ENCODE results near the gene HOXD11. TPM values are rescaled to one million over a fixed set of nuclear protein-coding genes. Genes with fewer than 3 reads are reported as not detected.

The HOXD11 gene
- polyA plus RNA-seq, 1 donor from 2014 or later, result not detected

- H3K27ac ChIP-seq (ENCODE audit: low read length), result no peak overlapping the region
- H2AFZ ChIP-seq (ENCODE audit: low read depth, low read length), result no peak overlapping the region
- H3K79me2 ChIP-seq (replicated peaks; ENCODE audit: insufficient read depth, low read length), result no peaks in the 10 kb centered on the region
- H3K9ac ChIP-seq (ENCODE audit: low read length), result no peak overlapping the region
- H3K4me3 ChIP-seq (ENCODE audit: low read length), result no peak overlapping the region
- no peaks in the 10 kb centered on the region for H4K20me1 ChIP-seq (ENCODE audit: insufficient read depth)
- no peak for TF ChIP-seq REST (IDR thresholded peaks at IDR 0.05; ENCODE audit: borderline replicate concordance)
- no peak for TF ChIP-seq SMC3 (conservative IDR thresholded peaks at IDR 0.05; ENCODE audit: poor library complexity)
- no peak for TF ChIP-seq POLR2AphosphoS5 (IDR thresholded peaks at IDR 0.05)
- TF ChIP-seq EZH2 (IDR thresholded peaks at IDR 0.05; ENCODE audit: borderline replicate concordance, insufficient read depth, low read length, poor library complexity, severe bottlenecking), result peak; percentile 84
- H3F3A ChIP-seq (ENCODE audit: insufficient read depth, low read length, poor library complexity, severe bottlenecking), result no peaks in the 10 kb centered on the region
- H3K4me2 ChIP-seq (ENCODE audit: low read length), result no peak overlapping the region
- peaks cover 12% of the 10 kb centered on the region for H3K9me3 ChIP-seq (ENCODE audit: low read length)
- H3K27me3 ChIP-seq (ENCODE audit: insufficient read depth, low read depth, low read length), result peaks cover 100% of the 10 kb centered on the region
- no peaks in the 10 kb centered on the region for H3K36me3 ChIP-seq (ENCODE audit: insufficient read depth, low read length)
- H3K9me2 ChIP-seq (ENCODE audit: insufficient read depth, low read length), result no peaks in the 10 kb centered on the region
Observed at GRCh38 chr2:176152350-176153181, 45.5 kb downstream of the HOXD11 start.

GRCh38 chr2:176154576-176155252 is 47.6 kb downstream of the HOXD11 start:
- Histone ChIP-seq H3K27me3 (ENCODE audit: insufficient read depth, low read depth, low read length) (peaks cover 100% of the 10 kb centered on the region), H3K9ac (ENCODE audit: low read length) (no peak overlapping the region), H3K79me2 (replicated peaks; ENCODE audit: insufficient read depth, low read length) (no peaks in the 10 kb centered on the region), H2AFZ (ENCODE audit: low read depth, low read length) (no peak overlapping the region), H3K4me2 (ENCODE audit: low read length) (no peak overlapping the region), H3K36me3 (ENCODE audit: insufficient read depth, low read length) (no peaks in the 10 kb centered on the region), H3K9me2 (ENCODE audit: insufficient read depth, low read length) (no peaks in the 10 kb centered on the region), H3F3A (ENCODE audit: insufficient read depth, low read length, poor library complexity, severe bottlenecking) (no peaks in the 10 kb centered on the region), H3K4me3 (ENCODE audit: low read length) (no peak overlapping the region), H3K27ac (ENCODE audit: low read length) (no peak overlapping the region), H3K9me3 (ENCODE audit: low read length) (peaks cover 7% of the 10 kb centered on the region), H4K20me1 (ENCODE audit: insufficient read depth) (no peaks in the 10 kb centered on the region)
- TF ChIP-seq REST (IDR thresholded peaks at IDR 0.05; ENCODE audit: borderline replicate concordance) (no peak), EP300 (conservative IDR thresholded peaks at IDR 0.05; ENCODE audit: poor library complexity, severe bottlenecking) (no peak)
